HCT116 (cell line): ENCODE measurements around the gene KLK8. TPM values are rescaled to one million over a fixed set of nuclear protein-coding genes. Genes with fewer than 3 reads are reported as not detected.

Source experiments
- ATAC-seq: fragments of 200-7000 bp; cut with Tn5 transposase; 2 replicates; pipeline ENCODE4 v1.9.1; 2020; ENCODE audit warnings: mild to moderate bottlenecking, moderate library complexity
- Bru-seq: library from RNA; stranded (reverse); fragments of 400-500 nt; gene quantifications from one replicate; lab custom pipeline; 2021; lab: Mats Ljungman, UMichigan
- BruChase-seq, 2 experiments: library from RNA; stranded (reverse); fragments of 400-500 nt; gene quantifications; one replicate each; lab custom pipeline; 2021; lab: Mats Ljungman, UMichigan
- BruUV-seq: library from RNA; stranded (reverse); fragments of 400-500 nt; replicated peaks from 2 replicates; lab custom pipeline; 2021; lab: Mats Ljungman, UMichigan
- CTCF ChIA-PET: fragments of 300-600 bp; sonication (Branson Sonifier 250); formaldehyde crosslinking; loops from one replicate; lab custom pipeline; 2021; ENCODE audit warnings: antibody characterized with exemption; lab: Charles Lee
- POLR2A ChIA-PET: fragments of 300-600, 350-600 bp; sonication (Branson Sonifier 250); formaldehyde crosslinking; loops from one replicate; lab custom pipeline; 2021; ENCODE audit warnings: antibody characterized with exemption; lab: Charles Lee
- RAD21 ChIA-PET, 2 experiments: fragments of 300-600 bp; sonication (Branson Sonifier 250); formaldehyde crosslinking; loops; one replicate each; lab custom pipeline; 2023; ENCODE audit warnings: low total read pairs in 2 of 2; ENCODE audit not compliant: uncharacterized antibody in 2 of 2, unreplicated experiment in 2 of 2, low non-redundant PET in 1 of 2; lab: Charles Lee
- DNase-seq: peaks from one replicate; pipeline ENCODE4 v3.0.0-alpha.2; 2010; ENCODE audit warnings: low read depth, low spot score
- H2AFZ ChIP-seq: fragments of 200-600 bp; shearing (Covaris generic), sonication (generic); 2 replicates; pipeline ENCODE4 v1.6.1; 2017; ENCODE audit warnings: low read depth, mixed run types, mixed read lengths, antibody characterized with exemption, low read length; ENCODE audit not compliant: poor library complexity, severe bottlenecking
- H3K27ac ChIP-seq: 2 replicates; pipeline ENCODE4 v1.5.1; 2012; ENCODE audit warnings: low read depth, low read length
- H3K27me3 ChIP-seq: fragments of 200-600 bp; sonication (generic); 2 replicates; pipeline ENCODE4 v1.6.1; 2016; ENCODE audit warnings: mixed run types, low read length, mixed read lengths; ENCODE audit not compliant: insufficient read depth
- H3K36me3 ChIP-seq, 2 experiments: fragments of 200-500 bp in 1 of 2; fragments of 200-600 bp in 1 of 2; sonication (Bioruptor generic) in 1 of 2; sonication (generic) in 1 of 2; 2 replicates each; pipeline versions ENCODE4 v1.5.1 to v1.6.1; 2014 to 2016; ENCODE audit warnings: low read length in 2 of 2, inconsistent platforms in 1 of 2, mixed read lengths in 1 of 2, mixed run types in 1 of 2; ENCODE audit not compliant: insufficient read depth in 2 of 2, control insufficient read depth in 1 of 2
- H3K4me1 ChIP-seq, 2 experiments: fragments of 200-600 bp in 1 of 2; sonication (generic) in 1 of 2; 2 replicates each; pipeline versions ENCODE4 v1.5.1 to v1.6.1; 2012 to 2017; ENCODE audit warnings: low read length in 2 of 2, inconsistent platforms in 1 of 2, mild to moderate bottlenecking in 1 of 2, mixed read lengths in 1 of 2, mixed run types in 1 of 2, moderate library complexity in 1 of 2; ENCODE audit not compliant: insufficient read depth in 2 of 2, control insufficient read depth in 1 of 2
- H3K4me2 ChIP-seq: fragments of 200-600 bp; sonication (generic); 2 replicates; pipeline ENCODE4 v1.6.1; 2017; ENCODE audit warnings: mixed run types, low read length, mixed read lengths
- H3K4me3 ChIP-seq, 2 experiments: fragments of 200-600 bp in 1 of 2; sonication (generic) in 1 of 2; replicated peaks in 1 of 2; 2 replicates each; pipeline ENCODE4 v1.5.1; 2011 to 2016; ENCODE audit warnings: low read length in 2 of 2, control low read depth in 1 of 2, low read depth in 1 of 2, mild to moderate bottlenecking in 1 of 2, mixed read lengths in 1 of 2, mixed run types in 1 of 2
- H3K79me2 ChIP-seq: fragments of 200-600 bp; sonication (generic); 2 replicates; pipeline ENCODE4 v1.6.1; 2017; ENCODE audit warnings: mild to moderate bottlenecking, mixed run types, low read length, moderate library complexity, mixed read lengths; ENCODE audit not compliant: insufficient read depth
- H3K9ac ChIP-seq: fragments of 200-600 bp; sonication (generic); 2 replicates; pipeline ENCODE4 v1.6.1; 2016; ENCODE audit warnings: low read length, mixed read lengths
- H3K9me2 ChIP-seq: fragments of 200-600 bp; sonication (generic), shearing (Covaris generic); 2 replicates; pipeline ENCODE4 v1.6.1; 2017; ENCODE audit warnings: mixed run types, mild to moderate bottlenecking, moderate library complexity; ENCODE audit not compliant: insufficient read depth
- H3K9me3 ChIP-seq, 2 experiments: fragments of 200-500 bp in 1 of 2; fragments of 200-600 bp in 1 of 2; sonication (Bioruptor generic) in 1 of 2; sonication (generic) in 1 of 2; 2 replicates each; pipeline ENCODE4 v1.6.1; 2014 to 2017; ENCODE audit warnings: low read length in 2 of 2, mixed read lengths in 2 of 2, inconsistent platforms in 1 of 2, low read depth in 1 of 2, mild to moderate bottlenecking in 1 of 2, mixed run types in 1 of 2, moderate library complexity in 1 of 2; ENCODE audit not compliant: control insufficient read depth in 1 of 2, insufficient read depth in 1 of 2
- H4K20me1 ChIP-seq: fragments of 200-600 bp; sonication (generic), shearing (Covaris generic); 2 replicates; pipeline ENCODE4 v1.6.1; 2017; ENCODE audit warnings: mixed run types, mild to moderate bottlenecking, moderate library complexity; ENCODE audit not compliant: insufficient read depth
- ATF3 ChIP-seq: IDR thresholded peaks from 2 replicates; pipeline ENCODE4 v1.6.1; 2012
- CBX3 ChIP-seq: IDR thresholded peaks from 2 replicates; pipeline ENCODE4 v1.6.1; 2012; ENCODE audit warnings: low read depth
- CEBPB ChIP-seq: IDR thresholded peaks from 2 replicates; pipeline ENCODE4 v1.6.1; 2012; ENCODE audit warnings: low read depth
- EGR1 ChIP-seq: IDR thresholded peaks from 2 replicates; pipeline ENCODE4 v1.6.1; 2012; ENCODE audit warnings: low read depth
- EZH2 ChIP-seq: fragments of 200-600 bp; sonication (generic); IDR thresholded peaks from 2 replicates; pipeline ENCODE4 v1.6.1; 2017; ENCODE audit warnings: antibody characterized with exemption, mixed run types
- EZH2phosphoT487 ChIP-seq: fragments of 200-600 bp; IDR thresholded peaks from 2 replicates; pipeline ENCODE4 v1.6.1; 2018; ENCODE audit warnings: antibody characterized with exemption, borderline replicate concordance
- FOSL1 ChIP-seq: IDR thresholded peaks from 2 replicates; pipeline ENCODE4 v1.6.1; 2012; ENCODE audit warnings: low read depth
- POLR2A ChIP-seq: IDR thresholded peaks from 2 replicates; pipeline ENCODE4 v1.7.0; 2011; ENCODE audit warnings: borderline replicate concordance; ENCODE audit not compliant: insufficient read depth, insufficient read length; ENCODE audit errors: extremely low read depth
- REST ChIP-seq: IDR thresholded peaks from 2 replicates; pipeline ENCODE4 v1.6.1; 2012; ENCODE audit warnings: low read depth
- SP1 ChIP-seq: IDR thresholded peaks from 2 replicates; pipeline ENCODE4 v1.6.1; 2012; ENCODE audit warnings: low read depth
- SRF ChIP-seq: IDR thresholded peaks from 2 replicates; pipeline ENCODE4 v1.6.1; 2012; ENCODE audit warnings: low read depth
- YY1 ChIP-seq: IDR thresholded peaks from 2 replicates; pipeline ENCODE4 v1.6.1; 2011; ENCODE audit warnings: low read length, low read depth, moderate library complexity, mild to moderate bottlenecking; ENCODE audit not compliant: insufficient replicate concordance; ENCODE audit errors: extremely low read depth
- ZNF274 ChIP-seq: fragments of 200-500 bp; sonication (Bioruptor generic); IDR thresholded peaks from 2 replicates; pipeline ENCODE4 v1.6.1; 2014; ENCODE audit warnings: mild to moderate bottlenecking, low read depth, low read length, inconsistent platforms
- intact Hi-C: fragments of 100-400 bp; cut with micrococcal nuclease; formaldehyde crosslinking; loops from 2 replicates; pipeline ENCODE4 v1.10.0; 2022
- long read RNA-seq: library from polyadenylated mRNA; unstranded; transcript quantifications from one replicate; pipeline ENCODE4 v2.0.0, GENCODE V29; 2021; ENCODE audit not compliant: unreplicated experiment
- polyA plus RNA-seq: library from polyadenylated mRNA; unstranded; fragments of >200 nt; gene quantifications from 2 replicates; pipeline ENCODE4 v1.2.1, GENCODE V29; 2012; ENCODE audit warnings: missing spikeins
- total RNA-seq: library from RNA; stranded (reverse); gene quantifications from one replicate; pipeline ENCODE4 v1.2.1, GENCODE V29; 2021; ENCODE audit not compliant: unreplicated experiment
- TF ChIP-seq, protein P1 (sequence below), 3 experiments: fragments of 200-600 bp in 1 of 3; sonication (generic) in 1 of 3; IDR thresholded peaks in 2 of 3; conservative IDR thresholded peaks in 1 of 3; 2 replicates each; pipeline ENCODE4 v1.5.1; 2012 to 2017; ENCODE audit warnings: low read depth in 2 of 3, low read length in 2 of 3, antibody characterized with exemption in 1 of 3, borderline replicate concordance in 1 of 3, control low read depth in 1 of 3, mild to moderate bottlenecking in 1 of 3, mixed read lengths in 1 of 3, mixed run types in 1 of 3, moderate library complexity in 1 of 3; ENCODE audit not compliant: insufficient read depth in 1 of 3

Gene KLK8
- 92.8 TPM for total RNA-seq
- 149 and 150 TPM in 2 replicates for polyA plus RNA-seq
- percentile 91 among the genes with signal in this experiment for Bru-seq, nascent RNA
- BruChase-seq, experiment 1, labeled RNA remaining after a 6-hour chase: percentile 88 among the genes with signal in this experiment
- percentile 95 among the genes with signal in this experiment for BruChase-seq, experiment 2, labeled RNA remaining after a 2-hour chase
- long read RNA-seq, transcript KLK8-207 (2 exons, 423 nt): major isoform, 5 of 28 reads
- long read RNA-seq, partial matches to known transcripts: 7 of 28 reads
- long read RNA-seq, other reads (novel, unspliced or antisense): 9 of 28 reads

GRCh38 chr19:51001515-51001914 is at the start of gene KLK8:
Gene KLK8, minus strand, starts transcription at chr19:51001604. Its CDS starts 437 bp downstream, at chr19:51001167.
- DNase-seq: no peak
- POLR2A ChIA-PET: interaction anchor here (0.6 to 2.6 kb wide), 8 partner anchors 9 to 68 kb away, joined by 3 to 49 read pairs (median 4); partner anchors contain the start of genes KLK10, KLK6 and KLK7
- peak within 1 kb of the TSS; percentile 100 for H3K4me2 ChIP-seq

GRCh38 chr19:51047031-51047335 is 45.6 kb upstream of the KLK8 start:
- Histone ChIP-seq H4K20me1 (no peaks in the 10 kb centered on the region), H3K9me2 (no peaks in the 10 kb centered on the region), H3K4me2 (no peak overlapping the region), H3K79me2 (no peaks in the 10 kb centered on the region), H3K27me3 (no peaks in the 10 kb centered on the region), H3K9me3 (no peaks in the 10 kb centered on the region), H3K9ac (no peak overlapping the region), H3K27ac (no peak overlapping the region), H3K4me1 (no peaks in the 10 kb centered on the region), H3K36me3 (no peaks in the 10 kb centered on the region), H3K4me3 (no peak overlapping the region), H2AFZ (no peak overlapping the region)
- ChIA-PET RAD21 (no interaction called here), POLR2A (no interaction called here), CTCF (no interaction called here)
- DNase-seq: no peak
- BruUV-seq: no TSS peak
- intact Hi-C loops: no loop called here
- ATAC-seq: no peak
- TF ChIP-seq POLR2A (no peak), EGR1 (no peak), YY1 (no peak), ATF3 (no peak), SP1 (no peak), EZH2phosphoT487 (no peak), EZH2 (no peak), CBX3 (no peak), ZNF274 (no peak), FOSL1 (no peak), SRF (no peak), REST (no peak)
- TF ChIP-seq, protein P1, sequence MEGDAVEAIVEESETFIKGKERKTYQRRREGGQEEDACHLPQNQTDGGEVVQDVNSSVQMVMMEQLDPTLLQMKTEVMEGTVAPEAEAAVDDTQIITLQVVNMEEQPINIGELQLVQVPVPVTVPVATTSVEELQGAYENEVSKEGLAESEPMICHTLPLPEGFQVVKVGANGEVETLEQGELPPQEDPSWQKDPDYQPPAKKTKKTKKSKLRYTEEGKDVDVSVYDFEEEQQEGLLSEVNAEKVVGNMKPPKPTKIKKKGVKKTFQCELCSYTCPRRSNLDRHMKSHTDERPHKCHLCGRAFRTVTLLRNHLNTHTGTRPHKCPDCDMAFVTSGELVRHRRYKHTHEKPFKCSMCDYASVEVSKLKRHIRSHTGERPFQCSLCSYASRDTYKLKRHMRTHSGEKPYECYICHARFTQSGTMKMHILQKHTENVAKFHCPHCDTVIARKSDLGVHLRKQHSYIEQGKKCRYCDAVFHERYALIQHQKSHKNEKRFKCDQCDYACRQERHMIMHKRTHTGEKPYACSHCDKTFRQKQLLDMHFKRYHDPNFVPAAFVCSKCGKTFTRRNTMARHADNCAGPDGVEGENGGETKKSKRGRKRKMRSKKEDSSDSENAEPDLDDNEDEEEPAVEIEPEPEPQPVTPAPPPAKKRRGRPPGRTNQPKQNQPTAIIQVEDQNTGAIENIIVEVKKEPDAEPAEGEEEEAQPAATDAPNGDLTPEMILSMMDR (IDR thresholded peaks at IDR 0.05 in 2 of 3, conservative IDR thresholded peaks at IDR 0.05 in 1 of 3; ENCODE audit: borderline replicate concordance in 1 of 3, insufficient read depth in 1 of 3, low read depth in 2 of 3, low read length in 2 of 3): no peak

More at GRCh38 chr19:51001515-51001914, at the start of gene KLK8:
- peak within 1 kb of the TSS; percentile 77 for H3K27ac ChIP-seq
- H3K4me1 ChIP-seq: peaks cover 16 to 36% of the 10 kb centered on the region in 2 experiments
- intact Hi-C loops: loop anchor here (2.0 to 5.0 kb wide), 2 partner anchors 34 to 69 kb away; partner anchors contain the start of gene KLK6
- peak within 1 kb of the TSS; percentile 91 for H3K9ac ChIP-seq
- H3K9me2 ChIP-seq: no peaks in the 10 kb centered on the region
- no TSS peak for BruUV-seq
- H3K4me3 ChIP-seq: peak within 1 kb of the TSS; percentile 78 to 88
- no peak for TF ChIP-seq CEBPB
- H3K27me3 ChIP-seq: no peaks in the 10 kb centered on the region
- RAD21 ChIA-PET: interaction anchor here in 1 of 2 experiments (2.1 kb wide), 1 partner anchor 16 kb away, joined by 14 read pairs; no protein-coding TSS in a partner anchor
- H3K9me3 ChIP-seq: no peaks in the 10 kb centered on the region
- peaks cover 11% of the 10 kb centered on the region; the same call in 1 of the 2 replicates for H3K79me2 ChIP-seq
- peak; percentile 61 for ATAC-seq
- H2AFZ ChIP-seq: no peak within 1 kb of the TSS
- CTCF ChIA-PET: interaction anchor here (1.0 to 3.4 kb wide), 7 partner anchors 13 to 298 kb away, joined by 3 to 71 read pairs (median 3); partner anchors contain the start of gene KLK10
- peaks cover 0 to 6% of the 10 kb centered on the region in 2 experiments; a peak in 1 of 4 replicates for H3K36me3 ChIP-seq
- no peaks in the 10 kb centered on the region for H4K20me1 ChIP-seq
